NCI-H526 treated with DMSO at 0.1 percent for 48 hours (cell line): ENCODE results near the gene ANXA4.

Experiments used
- DNase-seq: peaks from one replicate; lab custom pipeline; 2025; lab: John Stamatoyannopoulos, UW

ANXA4 gene

GRCh38 chr2:69846182-69847067 is 104.5 kb downstream of the ANXA4 start:
- DNase-seq, result no peak

- DNase-seq, result no peak
Observed at GRCh38 chr2:69847068-69847828, 105.3 kb downstream of the ANXA4 start.

GRCh38 chr2:69848186-69848790 is 106.4 kb downstream of the ANXA4 start:
- no peak for DNase-seq

GRCh38 chr2:69858261-69858660 is 116.3 kb downstream of the ANXA4 start:
- no peak for DNase-seq

- DNase-seq, result no peak
Observed at GRCh38 chr2:69863298-69863697, 121.4 kb downstream of the ANXA4 start.
